Measurements from ENCODE around the gene MAP1A. TPM values are rescaled to one million over a fixed set of nuclear protein-coding genes. Genes with fewer than 3 reads are reported as not detected.

MAP1A gene
- 4.0 and 8.2 TPM in 2 replicates for total RNA-seq (ENCODE audit: low replicate concordance)

GRCh38 chr15:43517354-43518196 lies at the start of gene MAP1A:
Gene MAP1A (plus strand): TSS chr15:43517608. CDS start chr15:43521474, 3,866 bp downstream.
- peaks cover 26% of the 10 kb centered on the region for H3K36me3 Mint-ChIP-seq
- H3K9me3 Mint-ChIP-seq = no peaks in the 10 kb centered on the region
- Histone ChIP-seq H4K20me1 (ENCODE audit: low read depth) (no peaks in the 10 kb centered on the region), H3K36me3 (no peaks in the 10 kb centered on the region), H3K9me3 (ENCODE audit: low read depth) (no peaks in the 10 kb centered on the region), H3K27ac (no peak within 1 kb of the TSS), H3K9ac (no peak within 1 kb of the TSS), H2AFZ (replicated peaks) (peak within 1 kb of the TSS; percentile 77), H3K4me2 (peak within 1 kb of the TSS; percentile 82), H3K4me3 (peak within 1 kb of the TSS; percentile 52), H3K79me2 (ENCODE audit: low read depth) (no peaks in the 10 kb centered on the region), H3F3A (ENCODE audit: low read depth) (peaks cover 17% of the 10 kb centered on the region), H3K4me1 (peaks cover 42% of the 10 kb centered on the region), H3K27me3 (peaks cover 3% of the 10 kb centered on the region)
- TF ChIP-seq EZH2 (IDR thresholded peaks at IDR 0.05) (no peak), CTCF (IDR thresholded peaks at IDR 0.05) (no peak), EZH2phosphoT487 (IDR thresholded peaks at IDR 0.05) (no peak)
- peak within 1 kb of the TSS; percentile 92 for H3K27ac Mint-ChIP-seq
- peaks cover 2% of the 10 kb centered on the region for H3K27me3 Mint-ChIP-seq (ENCODE audit: insufficient read depth, low read depth)
- peak within 1 kb of the TSS; percentile 91 for H3K4me3 Mint-ChIP-seq
- peak; percentile 74 for DNase-seq (ENCODE audit: low spot score)
- H3K4me1 Mint-ChIP-seq = peaks cover 64% of the 10 kb centered on the region

DNA sequence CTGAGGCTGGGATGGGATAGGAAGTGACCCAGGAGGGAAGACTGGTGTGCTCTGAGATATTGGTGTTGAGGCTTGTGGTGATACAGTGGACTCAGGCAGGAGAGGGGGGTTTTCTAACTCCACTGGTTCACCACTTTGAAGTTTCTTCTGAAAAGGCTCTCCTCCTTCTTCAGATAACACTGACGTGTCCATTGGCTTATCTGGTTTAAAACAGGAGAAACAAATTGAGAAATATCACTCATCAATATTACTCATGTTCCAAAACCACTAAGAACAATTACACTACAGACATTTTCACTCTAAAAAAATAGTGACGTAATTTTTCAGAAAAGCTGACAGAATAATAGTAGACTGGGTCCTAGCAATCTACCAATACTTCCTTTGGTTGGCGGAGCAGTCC lies 47.5 kb upstream of the MAP1A start:
- Mint-ChIP-seq H3K4me1 (no peaks in the 10 kb centered on the region), H3K27ac (no peak overlapping the region), H3K4me3 (no peak overlapping the region), H3K36me3 (peaks cover 43% of the 10 kb centered on the region), H3K27me3 (ENCODE audit: insufficient read depth, low read depth) (no peaks in the 10 kb centered on the region), H3K9me3 (no peaks in the 10 kb centered on the region)
- Histone ChIP-seq H3K4me3 (no peak overlapping the region), H3K27ac (no peak overlapping the region), H3K4me2 (no peak overlapping the region), H3K27me3 (no peaks in the 10 kb centered on the region), H3K4me1 (no peaks in the 10 kb centered on the region), H3K9ac (no peak overlapping the region), H3K36me3 (peaks cover 23% of the 10 kb centered on the region), H4K20me1 (ENCODE audit: low read depth) (no peaks in the 10 kb centered on the region), H3F3A (ENCODE audit: low read depth) (no peaks in the 10 kb centered on the region), H2AFZ (replicated peaks) (no peak overlapping the region), H3K9me3 (ENCODE audit: low read depth) (no peaks in the 10 kb centered on the region), H3K79me2 (ENCODE audit: low read depth) (no peaks in the 10 kb centered on the region)
- DNase-seq (ENCODE audit: low spot score) = no peak
- TF ChIP-seq EZH2 (IDR thresholded peaks at IDR 0.05) (no peak), EZH2phosphoT487 (IDR thresholded peaks at IDR 0.05) (no peak), CTCF (IDR thresholded peaks at IDR 0.05) (no peak)

DNA sequence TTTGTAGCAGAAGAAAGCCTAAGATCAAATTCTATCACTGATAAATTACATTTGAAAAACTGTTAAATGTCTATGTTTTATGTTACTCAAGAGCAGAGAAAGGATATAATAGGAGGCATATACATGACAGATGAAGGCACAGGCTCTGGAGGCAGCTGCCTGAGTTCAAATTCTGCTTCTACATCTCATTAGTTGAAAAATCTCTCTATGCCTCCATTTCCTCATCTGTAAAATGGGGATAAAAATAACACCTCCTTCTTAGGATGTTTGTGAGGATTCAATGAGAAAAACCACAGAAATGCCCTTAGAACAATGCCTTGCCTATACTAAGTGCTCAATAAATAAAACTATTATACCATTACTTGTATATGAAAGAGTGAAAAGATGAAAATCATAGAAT lies 45.4 kb upstream of the MAP1A start:
- Mint-ChIP-seq H3K4me3 (no peak overlapping the region), H3K4me1 (no peaks in the 10 kb centered on the region)
- DNase-seq (ENCODE audit: low spot score) = no peak

More for the DNA sequence above, 45.4 kb upstream of the MAP1A start:
- Mint-ChIP-seq H3K9me3 (no peaks in the 10 kb centered on the region), H3K27ac (no peak overlapping the region), H3K36me3 (peaks cover 46% of the 10 kb centered on the region), H3K27me3 (ENCODE audit: insufficient read depth, low read depth) (no peaks in the 10 kb centered on the region)
- no peak overlapping the region for H3K4me2 ChIP-seq
- no peaks in the 10 kb centered on the region for H3K27me3 ChIP-seq
- TF ChIP-seq EZH2 (IDR thresholded peaks at IDR 0.05) (no peak), CTCF (IDR thresholded peaks at IDR 0.05) (no peak), EZH2phosphoT487 (IDR thresholded peaks at IDR 0.05) (no peak)
- H3K4me1 ChIP-seq = no peaks in the 10 kb centered on the region
- H4K20me1 ChIP-seq (ENCODE audit: low read depth) = no peaks in the 10 kb centered on the region
- no peak overlapping the region for H3K4me3 ChIP-seq
- peaks cover 38% of the 10 kb centered on the region for H3K36me3 ChIP-seq
- no peaks in the 10 kb centered on the region for H3F3A ChIP-seq (ENCODE audit: low read depth)
- H2AFZ ChIP-seq (replicated peaks) = no peak overlapping the region
- H3K27ac ChIP-seq = no peak overlapping the region
- no peaks in the 10 kb centered on the region for H3K79me2 ChIP-seq (ENCODE audit: low read depth)
- H3K9ac ChIP-seq = no peak overlapping the region
- no peaks in the 10 kb centered on the region for H3K9me3 ChIP-seq (ENCODE audit: low read depth)

Measured in neural progenitor cell (in vitro differentiated cells).